Transverse colon (tissue), 4 donors: ENCODE measurements around the gene ANO4. TPM values are rescaled to one million over a fixed set of nuclear protein-coding genes. Genes with fewer than 3 reads are reported as not detected.

Experiments
- DNase-seq: peaks from one replicate; pipeline ENCODE4 v3.0.0-alpha.2; 2019
- H3K27ac ChIP-seq, 4 donors: fragments of 200-600 bp; sonication (generic); 2 replicates each; pipeline ENCODE4 v1.5.1; 2016 to 2018; ENCODE audit warnings: inconsistent platforms in 4 of 4
- H3K27me3 ChIP-seq: fragments of 200-600 bp; sonication (generic); 2 replicates; pipeline ENCODE4 v1.5.1; 2017; ENCODE audit warnings: inconsistent platforms
- H3K36me3 ChIP-seq, 4 donors: fragments of 200-600 bp; sonication (generic); 2 replicates each; pipeline ENCODE4 v1.5.1; 2017 to 2019; ENCODE audit warnings: inconsistent platforms in 4 of 4
- H3K4me1 ChIP-seq, 4 donors: fragments of 200-600 bp; sonication (generic); 2 replicates each; pipeline ENCODE4 v1.5.1; 2017 to 2020; ENCODE audit warnings: inconsistent platforms in 4 of 4
- H3K4me3 ChIP-seq, 4 donors: fragments of 200-600 bp; sonication (generic); 1 replicate in 1 of 4; 2 replicates in 3 of 4; pipeline versions ENCODE4 v1.5.1 to v1.6.1; 2017 to 2019; ENCODE audit warnings: inconsistent platforms in 4 of 4
- H3K9me3 ChIP-seq, 2 donors: fragments of 200-600 bp; sonication (generic); 2 replicates each; pipeline ENCODE4 v1.5.1; 2017 to 2019; ENCODE audit warnings: inconsistent platforms in 2 of 2
- EP300 ChIP-seq: sonication (generic); formaldehyde crosslinking; IDR thresholded peaks from one replicate; pipeline ENCODE4 v1.6.1; 2017; ENCODE audit warnings: antibody characterized with exemption, low read depth
- POLR2A ChIP-seq: fragments of 450-650 bp; IDR thresholded peaks from one replicate; pipeline ENCODE4 v1.6.1; 2016; ENCODE audit warnings: antibody characterized with exemption, mild to moderate bottlenecking, moderate library complexity
- POLR2AphosphoS5 ChIP-seq, 3 donors: sonication (generic); formaldehyde crosslinking; IDR thresholded peaks; one replicate each; pipeline ENCODE4 v1.6.1; 2016; ENCODE audit warnings: antibody characterized with exemption in 3 of 3
- WGBS, 2 donors: methylation state at CpG; one replicate each; pipeline ENCODE4 v1.1.5; 2018; ENCODE audit warnings: low coverage in 1 of 2; 5-methylcytosine and 5-hydroxymethylcytosine counted together
- in situ Hi-C, 4 donors: fragments of 200-750 bp; cut with MboI; loops; one replicate each; pipeline versions ENCODE4 v1.15.0 to v1.15.1; 2017; ENCODE audit warnings: low sequenced_read_pairs in 3 of 4, low pct_ligation_motif_present in 1 of 4, low pct_unique_long_range_greater_than_20kb in 1 of 4
- intact Hi-C: fragments of 100-400 bp; cut with DNase I; formaldehyde crosslinking; loops from one replicate; pipeline ENCODE4 v1.15.1; 2023; ENCODE audit warnings: low total_unique reads
- total RNA-seq, 4 donors: library from RNA; depleted of rRNA; stranded (reverse); fragments of >200 nt; gene quantifications; one replicate each; pipeline ENCODE4 v1.1.0, GENCODE V29; 2016
- TF ChIP-seq, protein P1 (sequence below), 5 experiments: fragments of 200-600 bp in 3 of 5; fragments of 450-650 bp in 2 of 5; sonication (generic) in 3 of 5; IDR thresholded peaks; 1 replicate in 2 of 5; 2 replicates in 3 of 5; pipeline ENCODE4 v1.5.1; 2016 to 2017; ENCODE audit warnings: antibody characterized with exemption in 5 of 5, inconsistent platforms in 3 of 5, mild to moderate bottlenecking in 2 of 5, moderate library complexity in 1 of 5

The ANO4 gene
- total RNA-seq, 4 donors from 2014 or later: 0.14 TPM; not detected in 3

DNA sequence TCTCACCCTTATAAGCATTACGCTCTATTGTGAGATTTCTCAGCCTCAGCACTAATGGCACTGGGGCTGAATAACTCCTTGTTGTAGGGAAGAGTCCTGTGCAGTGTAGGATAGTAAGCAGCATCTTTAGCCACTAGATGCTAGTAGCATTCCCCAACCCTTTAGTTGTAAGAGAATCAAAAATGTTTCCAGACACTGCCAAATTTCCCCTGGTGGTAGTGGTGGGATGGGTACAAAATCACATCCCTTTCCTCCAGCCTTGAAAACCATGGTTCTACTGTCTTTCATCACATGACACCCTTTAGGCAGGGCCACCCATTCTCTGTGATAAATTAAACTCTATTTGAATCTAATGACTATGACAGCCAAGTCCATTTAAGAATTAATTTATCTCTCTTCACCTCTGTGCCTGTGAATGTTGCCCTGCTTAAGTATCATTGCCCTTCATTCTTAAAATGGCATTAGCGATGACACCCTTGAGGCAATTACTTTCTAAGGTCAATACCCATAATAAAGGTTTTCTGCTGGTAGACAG, 199.4 kb downstream of the ANO4 start:
- Histone ChIP-seq H3K4me1 (no peaks in the 10 kb centered on the region), H3K36me3 (no peaks in the 10 kb centered on the region), H3K4me3 (no peak overlapping the region), H3K27me3 (no peaks in the 10 kb centered on the region), H3K9me3 (no peaks in the 10 kb centered on the region), H3K27ac (no peak overlapping the region)
- 93 to 96% methylated on average over 2 of the region's 2 CpGs for WGBS, 2 donors
- TF ChIP-seq POLR2A (no peak), POLR2AphosphoS5 (IDR thresholded peaks at IDR 0.05) (no peak), EP300 (no peak)
- TF ChIP-seq, protein P1, sequence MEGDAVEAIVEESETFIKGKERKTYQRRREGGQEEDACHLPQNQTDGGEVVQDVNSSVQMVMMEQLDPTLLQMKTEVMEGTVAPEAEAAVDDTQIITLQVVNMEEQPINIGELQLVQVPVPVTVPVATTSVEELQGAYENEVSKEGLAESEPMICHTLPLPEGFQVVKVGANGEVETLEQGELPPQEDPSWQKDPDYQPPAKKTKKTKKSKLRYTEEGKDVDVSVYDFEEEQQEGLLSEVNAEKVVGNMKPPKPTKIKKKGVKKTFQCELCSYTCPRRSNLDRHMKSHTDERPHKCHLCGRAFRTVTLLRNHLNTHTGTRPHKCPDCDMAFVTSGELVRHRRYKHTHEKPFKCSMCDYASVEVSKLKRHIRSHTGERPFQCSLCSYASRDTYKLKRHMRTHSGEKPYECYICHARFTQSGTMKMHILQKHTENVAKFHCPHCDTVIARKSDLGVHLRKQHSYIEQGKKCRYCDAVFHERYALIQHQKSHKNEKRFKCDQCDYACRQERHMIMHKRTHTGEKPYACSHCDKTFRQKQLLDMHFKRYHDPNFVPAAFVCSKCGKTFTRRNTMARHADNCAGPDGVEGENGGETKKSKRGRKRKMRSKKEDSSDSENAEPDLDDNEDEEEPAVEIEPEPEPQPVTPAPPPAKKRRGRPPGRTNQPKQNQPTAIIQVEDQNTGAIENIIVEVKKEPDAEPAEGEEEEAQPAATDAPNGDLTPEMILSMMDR (IDR thresholded peaks at IDR 0.05): no peak
- intact Hi-C loops: no loop called here
- in situ Hi-C loops: no loop called here
- no peak for DNase-seq

DNA sequence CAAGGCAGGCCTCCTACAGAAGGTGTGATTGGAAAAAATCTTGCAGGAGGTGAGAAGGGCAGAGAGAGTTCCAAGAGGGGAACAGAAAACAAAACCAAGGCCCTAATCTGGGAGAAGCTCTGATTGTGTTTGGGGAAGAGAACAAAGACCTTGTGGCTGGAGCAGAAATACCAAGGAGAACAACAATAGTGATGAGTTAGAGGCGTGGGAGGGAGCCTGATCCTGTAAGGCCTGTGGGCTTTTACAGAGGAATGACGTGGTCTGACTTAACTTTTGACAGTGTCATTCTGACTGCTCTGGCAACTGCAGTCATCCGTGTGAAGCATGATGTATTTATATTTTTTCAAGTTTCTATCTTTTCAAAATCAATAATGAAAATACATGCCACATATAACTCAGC, 200.6 kb downstream of the ANO4 start:
- Histone ChIP-seq H3K36me3 (no peaks in the 10 kb centered on the region), H3K4me3 (no peak overlapping the region), H3K27me3 (no peaks in the 10 kb centered on the region), H3K9me3 (no peaks in the 10 kb centered on the region), H3K27ac (no peak overlapping the region), H3K4me1 (no peaks in the 10 kb centered on the region)
- in situ Hi-C loops: no loop called here
- DNase-seq: no peak
- TF ChIP-seq POLR2AphosphoS5 (IDR thresholded peaks at IDR 0.05) (no peak), POLR2A (no peak), EP300 (no peak)
- TF ChIP-seq, protein P1 (IDR thresholded peaks at IDR 0.05): no peak
- 62 to 81% methylated on average over 3 of the region's 3 CpGs for WGBS, 2 donors
- intact Hi-C loops: no loop called here

DNA sequence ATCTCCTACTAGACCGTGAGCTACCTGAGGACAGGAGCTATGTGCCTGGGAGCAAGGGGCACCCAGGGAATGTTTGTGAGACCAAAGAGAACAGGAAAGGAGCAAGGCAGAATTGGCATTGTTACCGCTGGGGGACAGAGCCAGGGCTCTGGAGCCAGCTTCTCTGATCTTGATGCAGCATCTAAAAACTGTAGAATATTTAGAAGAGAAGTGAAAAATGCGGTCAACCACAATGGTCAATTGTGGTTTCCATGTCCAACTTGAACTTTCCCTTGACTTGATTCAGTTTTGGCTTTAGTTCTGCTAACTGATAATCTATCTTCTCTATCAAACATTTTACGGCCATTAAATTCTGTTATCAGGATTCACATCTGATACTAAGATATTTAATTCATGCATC, 201.2 kb downstream of the ANO4 start:
- intact Hi-C loops: no loop called here
- no peaks in the 10 kb centered on the region for H3K36me3 ChIP-seq
- H3K4me3 ChIP-seq: no peak overlapping the region
- H3K4me1 ChIP-seq: no peaks in the 10 kb centered on the region
- H3K9me3 ChIP-seq: no peaks in the 10 kb centered on the region
- TF ChIP-seq EP300: no peak
- TF ChIP-seq, protein P1 (IDR thresholded peaks at IDR 0.05): no peak
- TF ChIP-seq POLR2AphosphoS5 (IDR thresholded peaks at IDR 0.05): no peak
- TF ChIP-seq POLR2A: no peak
- 68 to 86% methylated on average over 4 of the region's 4 CpGs for WGBS, 2 donors
- no peak overlapping the region for H3K27ac ChIP-seq
- H3K27me3 ChIP-seq: no peaks in the 10 kb centered on the region
- in situ Hi-C loops: no loop called here
- DNase-seq: no peak

DNA sequence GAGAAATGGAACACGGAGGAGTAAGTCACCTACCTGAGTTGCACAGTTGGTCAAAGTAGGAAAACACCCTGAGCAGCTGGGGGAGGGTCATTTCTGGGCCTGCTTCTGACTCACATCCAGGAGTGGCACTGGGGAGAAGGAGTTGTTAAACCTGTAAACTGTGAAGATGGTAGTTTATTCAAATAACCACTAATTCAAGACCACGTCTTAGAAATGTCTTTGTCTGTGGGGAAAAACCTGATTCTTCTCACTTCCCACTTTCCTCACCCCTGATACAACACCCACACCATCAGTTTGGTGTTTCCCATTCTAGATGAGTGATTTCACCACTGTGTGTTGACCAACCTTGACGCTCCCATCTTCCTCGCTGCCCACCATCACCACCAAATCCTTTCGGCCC, 207.1 kb downstream of the ANO4 start:
- in situ Hi-C loops: no loop called here
- 82 to 87% methylated on average over 4 to 5 of the region's 5 CpGs for WGBS, 2 donors
- TF ChIP-seq EP300 (no peak), POLR2A (no peak), POLR2AphosphoS5 (IDR thresholded peaks at IDR 0.05) (no peak)
- TF ChIP-seq, protein P1 (IDR thresholded peaks at IDR 0.05): no peak

More for the DNA sequence above, 207.1 kb downstream of the ANO4 start:
- no peak for DNase-seq
- Histone ChIP-seq H3K4me1 (no peaks in the 10 kb centered on the region), H3K9me3 (no peaks in the 10 kb centered on the region), H3K27ac (no peak overlapping the region), H3K27me3 (no peaks in the 10 kb centered on the region), H3K4me3 (no peak overlapping the region), H3K36me3 (no peaks in the 10 kb centered on the region)
- intact Hi-C loops: no loop called here
